Posterior vena cava (tissue), 2 donors: Measurements from ENCODE around the gene CCNF. TPM values are rescaled to one million over a fixed set of nuclear protein-coding genes. Genes with fewer than 3 reads are reported as not detected.

Experiments used
- DNase-seq: peaks from one replicate; pipeline ENCODE4 v3.0.0-alpha.2; 2020; ENCODE audit warnings: low spot score
- intact Hi-C, 2 donors: fragments of 100-400 bp; cut with DNase I; formaldehyde crosslinking; loops; one replicate each; pipeline versions ENCODE4 v1.14.1 to v1.14.2; 2022 to 2023
- total RNA-seq, 2 donors: library from RNA; stranded (reverse); fragmentation: NEBNext Ultra II Directional; extraction: Animal tissue kit (Norgen Biotek cat#: 25700); gene quantifications; one replicate each; pipeline ENCODE4 v1.2.1, GENCODE V29; 2021
- donor health status: DM: yes; HTN: yes; CAD: no.
- donor health status: DM: yes; HTN: yes; CAD: no.

CCNF gene
- total RNA-seq, 2 donors from 2014 or later: 0.81 to 1.3 TPM

- intact Hi-C loops: loop anchor here in 1 of 2 donors (10.0 kb wide), 1 partner anchor 62 kb away; no protein-coding TSS in a partner anchor
Observed at GRCh38 chr16:2496223-2497115, 67.2 kb downstream of the CCNF start.

GRCh38 chr16:2497116-2497630, 67.9 kb downstream of the CCNF start:
- intact Hi-C loops: loop anchor here in 1 of 2 donors (10.0 kb wide), 1 partner anchor 62 kb away; no protein-coding TSS in a partner anchor
- DNase-seq: no peak

More at GRCh38 chr16:2496223-2497115, 67.2 kb downstream of the CCNF start:
- no peak for DNase-seq

- DNase-seq: no peak
- intact Hi-C loops: loop anchor here in 1 of 2 donors (10.0 kb wide), 1 partner anchor 63 kb away; no protein-coding TSS in a partner anchor
Observed at GRCh38 chr16:2497695-2498484, 68.6 kb downstream of the CCNF start.

GRCh38 chr16:2498531-2499253, 69.4 kb downstream of the CCNF start:
- DNase-seq: no peak
- intact Hi-C loops: loop anchor here in 1 of 2 donors (10.0 kb wide), 1 partner anchor 64 kb away; no protein-coding TSS in a partner anchor

- intact Hi-C loops: loop anchor here in 1 of 2 donors (10.0 kb wide), 1 partner anchor 65 kb away; no protein-coding TSS in a partner anchor
- DNase-seq: no peak
Observed at GRCh38 chr16:2499454-2499853, 70.2 kb downstream of the CCNF start.

GRCh38 chr16:2499890-2500429, 70.7 kb downstream of the CCNF start:
- DNase-seq: no peak
- intact Hi-C loops: loop anchor here (5.0 to 10.0 kb wide), 2 partner anchors 65 to 158 kb away; partner anchors contain the start of gene ABCA3 (in 2 of the 2)

GRCh38 chr16:2500430-2500917, 71.2 kb downstream of the CCNF start:
- DNase-seq: no peak
- intact Hi-C loops: loop anchor here (5.0 kb wide), 1 partner anchor 158 kb away; the partner anchor contains the start of gene ABCA3 (in 2 of the 2)

GRCh38 chr16:2500918-2501750, 71.9 kb downstream of the CCNF start:
- intact Hi-C loops: loop anchor here (5.0 kb wide), 1 partner anchor 159 kb away; the partner anchor contains the start of gene ABCA3 (in 2 of the 2)
- DNase-seq: peak; percentile 96

GRCh38 chr16:2501946-2502895, 73.0 kb downstream of the CCNF start:
- no peak for DNase-seq
- intact Hi-C loops: loop anchor here (5.0 kb wide), 1 partner anchor 160 kb away; the partner anchor contains the start of gene ABCA3 (in 2 of the 2)

- intact Hi-C loops: no loop called here
- DNase-seq: no peak
Observed at GRCh38 chr16:2505695-2506094, 76.4 kb downstream of the CCNF start.

GRCh38 chr16:2507052-2507659, 77.9 kb downstream of the CCNF start:
- no peak for DNase-seq

GRCh38 chr16:2507665-2508064, 78.4 kb downstream of the CCNF start:
- intact Hi-C loops: no loop called here

More at GRCh38 chr16:2507052-2507659, 77.9 kb downstream of the CCNF start:
- intact Hi-C loops: no loop called here

More at GRCh38 chr16:2507665-2508064, 78.4 kb downstream of the CCNF start:
- DNase-seq: peak; percentile 92
